ENCODE results near the gene SH2D1B. TPM values are rescaled to one million over a fixed set of nuclear protein-coding genes. Genes with fewer than 3 reads are reported as not detected.
A peak's percentile ranks its signal among the peaks of the same experiment; 100 is the strongest.
"Not testable (repeated sequence)": the region's sequence is repeated elsewhere in the genome, so short reads cannot be mapped to it uniquely, and the experiment has no call there.

Gene SH2D1B
- total RNA-seq, 8 experiments from 2014 or later, result 0.05 to 1.00 (median 0.21) TPM; not detected in 1

DNA sequence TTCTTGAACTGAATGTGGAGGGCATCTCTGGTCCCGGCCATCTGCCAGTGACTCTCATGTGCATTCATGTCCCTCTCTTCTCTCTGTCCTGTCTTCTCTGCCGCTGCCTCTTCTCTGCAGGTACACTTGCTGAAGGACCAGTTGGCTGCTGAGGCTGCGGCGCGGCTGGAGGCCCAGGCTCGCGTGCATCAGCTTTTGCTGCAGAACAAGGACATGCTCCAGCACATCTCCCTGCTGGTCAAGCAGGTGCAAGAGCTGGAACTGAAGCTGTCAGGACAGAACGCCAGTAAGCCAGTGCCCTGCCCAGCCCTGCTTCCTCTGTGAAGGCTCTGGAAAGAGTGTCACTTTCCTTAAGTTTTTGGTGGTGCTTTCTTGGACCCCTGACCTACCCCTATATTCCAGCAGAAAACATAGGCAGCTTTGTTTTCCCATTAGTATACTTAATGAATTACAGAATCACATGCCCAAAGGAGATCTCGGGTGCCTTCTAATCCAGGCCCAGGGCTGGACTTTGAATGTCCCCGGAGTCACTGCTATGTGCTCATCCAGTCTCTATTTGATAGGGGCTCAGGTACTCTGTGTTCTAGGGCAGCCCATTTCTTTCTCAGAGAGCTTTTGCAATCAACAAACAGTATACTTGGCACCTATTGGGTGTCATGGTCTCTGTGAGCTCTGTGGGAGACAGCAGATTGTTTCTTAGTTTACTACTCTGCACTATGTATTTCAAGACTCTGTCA is 46.5 kb downstream of the SH2D1B start:
- Histone ChIP-seq H3K4me3 (no peak overlapping the region), H3K27ac (no peak overlapping the region), H3K4me1 (replicated peaks in 1 of 2) (no peaks in the 10 kb centered on the region)
- ATAC-seq (replicated peaks in 6 of 8), result no peak
- in situ Hi-C loops (cut with MboI; ENCODE audit: low pct_unique_long_range_greater_than_20kb in 2 of 9, low sequenced_read_pairs in 9 of 9, unreplicated experiment in 9 of 9), result no loop called here
- WGBS, 10 experiments, result 83 to 100% (median 92%) methylated on average over 1 to 8 of the region's 10 CpGs; no CpG with 5 or more reads in 3 of the 10 experiments

- Histone ChIP-seq H3K4me1 (replicated peaks in 1 of 2) (no peaks in the 10 kb centered on the region), H3K27ac (no peak overlapping the region), H3K4me3 (no peak overlapping the region)
- in situ Hi-C loops (cut with MboI; ENCODE audit: low pct_unique_long_range_greater_than_20kb in 2 of 9, low sequenced_read_pairs in 9 of 9, unreplicated experiment in 9 of 9), result no loop called here
- WGBS, 10 experiments, result 83 to 100% (median 100%) methylated on average over 1 of the region's 1 CpG; no CpG with 5 or more reads in 6 of the 10 experiments
- ATAC-seq (replicated peaks in 6 of 8), result no peak
Measured at GRCh38 chr1:162364498-162364897, 47.4 kb downstream of the SH2D1B start.

DNA sequence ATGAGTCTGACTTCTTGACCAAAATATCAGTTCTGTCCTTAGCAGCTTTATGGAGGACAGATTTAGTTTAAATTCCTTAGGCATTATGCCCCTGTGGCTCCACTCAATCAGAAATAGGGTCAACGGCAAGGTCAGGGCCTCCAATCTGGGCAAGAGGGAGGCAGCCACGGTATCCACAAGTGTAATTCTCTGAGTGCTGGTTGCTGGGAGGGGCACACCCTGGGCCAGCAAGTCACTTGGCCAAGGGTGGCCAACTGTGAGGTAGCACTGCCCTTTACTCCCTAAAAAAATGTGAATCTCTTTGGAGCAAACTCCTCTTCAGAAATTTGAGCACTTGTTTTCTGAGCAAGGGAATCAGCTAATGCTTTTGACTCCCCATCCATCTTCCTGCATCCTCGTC is 48.1 kb downstream of the SH2D1B start:
- 0 to 100% (median 71%) methylated on average over 1 to 3 of the region's 3 CpGs; no CpG with 5 or more reads in 2 of the 10 experiments for WGBS, 10 experiments
- in situ Hi-C loops (cut with MboI; ENCODE audit: low pct_unique_long_range_greater_than_20kb in 2 of 9, low sequenced_read_pairs in 9 of 9, unreplicated experiment in 9 of 9), result no loop called here
- H3K27ac ChIP-seq, result no peak overlapping the region
- no peaks in the 10 kb centered on the region for H3K4me1 ChIP-seq (replicated peaks in 1 of 2)
- H3K4me3 ChIP-seq, result no peak overlapping the region
- ATAC-seq (replicated peaks in 6 of 8), result no peak

GRCh38 chr1:162361349-162361748 is 50.6 kb downstream of the SH2D1B start:
- Histone ChIP-seq H3K4me3 (no peak overlapping the region), H3K4me1 (replicated peaks in 1 of 2) (peaks cover 0 to 6% of the 10 kb centered on the region in 2 donors), H3K27ac (no peak overlapping the region)
- WGBS, 10 experiments, result 20 to 95% (median 85%) methylated on average over 1 to 5 of the region's 5 CpGs; no CpG with 5 or more reads in 2 of the 10 experiments
- ATAC-seq (replicated peaks in 6 of 8), result no peak
- in situ Hi-C loops (cut with MboI; ENCODE audit: low pct_unique_long_range_greater_than_20kb in 2 of 9, low sequenced_read_pairs in 9 of 9, unreplicated experiment in 9 of 9), result no loop called here

GRCh38 chr1:162360874-162361260 is 51.1 kb downstream of the SH2D1B start:
- in situ Hi-C loops (cut with MboI; ENCODE audit: low pct_unique_long_range_greater_than_20kb in 2 of 9, low sequenced_read_pairs in 9 of 9, unreplicated experiment in 9 of 9), result no loop called here
- peaks cover 0 to 6% of the 10 kb centered on the region in 2 donors for H3K4me1 ChIP-seq (replicated peaks in 1 of 2)
- 54 to 100% (median 93%) methylated on average over 1 to 4 of the region's 4 CpGs; no CpG with 5 or more reads in 4 of the 10 experiments for WGBS, 10 experiments
- H3K27ac ChIP-seq, result no peak overlapping the region
- H3K4me3 ChIP-seq, result no peak overlapping the region
- no peak for ATAC-seq (replicated peaks in 6 of 8)

DNA sequence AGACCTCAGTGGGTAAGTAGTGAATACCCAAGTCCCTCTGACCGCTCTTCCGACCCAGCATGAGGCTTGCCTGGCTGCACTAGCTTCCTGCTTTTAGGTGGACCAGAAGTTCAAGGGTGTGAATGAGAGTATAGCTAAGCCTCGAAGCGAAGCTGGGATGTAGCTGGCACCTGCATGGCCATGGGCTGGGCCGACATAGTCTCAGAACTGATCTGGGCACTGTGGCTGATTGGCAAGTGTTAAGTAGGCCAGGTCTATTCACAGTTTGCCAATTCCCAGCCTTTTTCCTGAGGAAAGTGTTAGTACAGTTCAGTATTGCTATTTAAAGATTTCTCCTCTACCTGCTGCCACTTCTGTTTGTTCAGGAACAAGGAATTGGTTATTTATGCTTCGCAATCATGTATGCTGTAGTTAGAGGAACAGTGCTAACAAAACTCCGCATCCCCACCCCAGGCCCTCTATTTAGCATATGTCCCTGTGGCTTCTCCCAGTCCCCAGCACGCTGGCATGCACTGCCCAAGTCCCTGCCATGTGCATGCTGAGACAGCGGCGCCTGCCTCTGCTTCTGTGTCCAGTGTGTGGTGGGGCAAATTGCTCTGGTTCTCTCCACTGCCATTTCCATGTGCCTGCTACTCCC is 51.6 kb downstream of the SH2D1B start:
- ATAC-seq (replicated peaks in 6 of 8), result no peak
- Histone ChIP-seq H3K27ac (no peak overlapping the region), H3K4me1 (replicated peaks in 1 of 2) (peaks cover 0 to 6% of the 10 kb centered on the region in 2 donors), H3K4me3 (no peak overlapping the region)
- WGBS, 10 experiments, result 33 to 100% (median 94%) methylated on average over 1 to 10 of the region's 10 CpGs; no CpG with 5 or more reads in 1 of the 10 experiments
- in situ Hi-C loops (cut with MboI; ENCODE audit: low pct_unique_long_range_greater_than_20kb in 2 of 9, low sequenced_read_pairs in 9 of 9, unreplicated experiment in 9 of 9), result no loop called here

DNA sequence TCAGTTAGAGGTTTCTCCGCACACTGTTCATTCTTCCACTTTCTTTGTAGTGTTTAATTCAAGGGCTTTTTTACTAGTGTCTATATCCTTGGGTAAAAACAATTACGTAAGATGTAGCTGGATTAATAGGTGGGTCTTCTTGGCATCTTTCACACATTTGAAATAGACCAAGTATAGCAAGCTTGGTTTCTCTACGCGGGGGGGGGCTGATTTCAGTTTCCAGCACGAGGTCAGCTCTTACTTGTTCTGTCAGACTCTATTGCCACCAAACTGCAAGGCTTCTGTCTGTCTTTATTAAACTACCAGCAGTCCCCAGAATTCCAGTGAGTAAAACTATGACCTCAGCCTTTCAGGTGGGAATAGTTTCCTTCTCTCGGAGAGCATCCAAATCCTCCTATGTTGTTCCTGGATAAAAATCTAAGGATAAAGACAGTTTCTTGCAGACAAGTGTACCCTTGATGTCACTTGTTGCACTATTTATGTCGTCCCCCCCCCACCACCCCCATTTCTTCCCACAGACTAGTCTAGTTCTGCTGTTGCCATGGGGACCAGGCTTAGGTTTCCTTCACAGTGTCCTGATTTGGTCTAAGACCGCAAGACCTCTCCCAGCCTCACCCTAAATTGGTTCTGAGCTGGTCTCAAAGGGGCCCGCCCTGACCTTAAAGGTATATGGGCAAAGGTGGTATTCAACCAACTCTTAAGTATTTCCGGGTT is 52.3 kb downstream of the SH2D1B start:
- Histone ChIP-seq H3K4me3 (no peak overlapping the region), H3K4me1 (replicated peaks in 1 of 2) (peaks cover 0 to 6% of the 10 kb centered on the region in 2 donors), H3K27ac (no peak overlapping the region)
- WGBS, 10 experiments, result 50 to 100% (median 89%) methylated on average over 1 to 8 of the region's 10 CpGs; no CpG with 5 or more reads in 2 of the 10 experiments
- no peak for ATAC-seq (replicated peaks in 6 of 8)
- in situ Hi-C loops (cut with MboI; ENCODE audit: low pct_unique_long_range_greater_than_20kb in 2 of 9, low sequenced_read_pairs in 9 of 9, unreplicated experiment in 9 of 9), result no loop called here

DNA sequence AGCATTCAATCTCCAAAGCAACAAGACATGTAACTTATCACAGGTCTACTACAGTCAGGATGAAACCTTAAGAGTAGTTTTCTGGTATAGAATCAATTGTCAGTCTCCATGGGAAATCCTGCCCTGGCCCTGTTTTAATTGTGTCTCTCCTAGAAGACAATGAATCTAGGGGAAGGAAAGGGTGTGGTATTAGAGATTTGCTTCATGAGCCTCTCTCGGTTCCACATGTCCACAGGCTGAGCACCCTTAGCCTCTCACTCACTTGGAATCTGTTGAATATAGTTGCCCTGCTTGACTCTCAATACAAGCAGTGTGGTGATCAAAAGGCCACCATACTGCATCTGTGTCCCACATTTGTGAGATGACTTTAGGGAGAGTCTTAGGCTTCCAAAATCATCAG is 53.0 kb downstream of the SH2D1B start:
- Histone ChIP-seq H3K4me1 (replicated peaks in 1 of 2) (peaks cover 0 to 6% of the 10 kb centered on the region in 2 donors), H3K27ac (no peak overlapping the region), H3K4me3 (no peak overlapping the region)
- in situ Hi-C loops (cut with MboI; ENCODE audit: low pct_unique_long_range_greater_than_20kb in 2 of 9, low sequenced_read_pairs in 9 of 9, unreplicated experiment in 9 of 9), result no loop called here
- 0 to 100% (median 80%) methylated on average over 1 of the region's 1 CpG; no CpG with 5 or more reads in 3 of the 10 experiments for WGBS, 10 experiments
- no peak for ATAC-seq (replicated peaks in 6 of 8)

GRCh38 chr1:162357681-162358266 is 54.2 kb downstream of the SH2D1B start:
- Histone ChIP-seq H3K4me1 (replicated peaks in 1 of 2) (peaks cover 0 to 6% of the 10 kb centered on the region in 2 donors), H3K4me3 (no peak overlapping the region), H3K27ac (no peak overlapping the region)
- in situ Hi-C loops (cut with MboI; ENCODE audit: low pct_unique_long_range_greater_than_20kb in 2 of 9, low sequenced_read_pairs in 9 of 9, unreplicated experiment in 9 of 9), result no loop called here
- 0 to 100% (median 60%) methylated on average over 1 to 4 of the region's 5 CpGs; no CpG with 5 or more reads in 1 of the 10 experiments for WGBS, 10 experiments
- peak in 4 of 8 experiments; percentile 33 to 73 (median 55) for ATAC-seq (replicated peaks in 6 of 8)

DNA sequence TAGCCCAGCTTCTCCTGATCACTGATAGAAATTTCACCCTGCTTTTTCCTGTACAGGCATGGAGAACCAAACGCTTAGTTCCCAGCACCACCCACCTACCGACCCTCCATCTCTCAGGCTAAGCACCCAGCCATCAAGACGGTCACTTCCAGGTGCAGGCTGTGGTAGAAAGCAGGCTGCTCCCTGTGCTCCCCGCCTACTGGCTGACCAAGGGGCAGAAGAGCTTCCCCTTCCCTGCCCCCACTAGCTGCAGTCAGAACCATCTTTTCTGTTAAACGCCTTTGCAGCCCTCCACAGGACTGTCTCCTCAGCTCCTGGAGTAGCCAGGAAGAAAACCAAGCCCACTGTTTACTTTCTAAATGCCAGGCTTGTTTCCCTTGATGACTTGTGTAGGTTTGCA is 58.2 kb downstream of the SH2D1B start:
- H3K27ac ChIP-seq, result no peak overlapping the region
- WGBS, 10 experiments, result 52 to 83% (median 80%) methylated on average over 1 to 4 of the region's 5 CpGs; no CpG with 5 or more reads in 5 of the 10 experiments
- H3K4me3 ChIP-seq, result no peak overlapping the region
- in situ Hi-C loops (cut with MboI; ENCODE audit: low pct_unique_long_range_greater_than_20kb in 2 of 9, low sequenced_read_pairs in 9 of 9, unreplicated experiment in 9 of 9), result no loop called here
- ATAC-seq (replicated peaks in 6 of 8), result peak in 1 of 8 experiments; percentile 53
- H3K4me1 ChIP-seq (replicated peaks in 1 of 2), result peaks cover 0 to 13% of the 10 kb centered on the region in 2 donors

DNA sequence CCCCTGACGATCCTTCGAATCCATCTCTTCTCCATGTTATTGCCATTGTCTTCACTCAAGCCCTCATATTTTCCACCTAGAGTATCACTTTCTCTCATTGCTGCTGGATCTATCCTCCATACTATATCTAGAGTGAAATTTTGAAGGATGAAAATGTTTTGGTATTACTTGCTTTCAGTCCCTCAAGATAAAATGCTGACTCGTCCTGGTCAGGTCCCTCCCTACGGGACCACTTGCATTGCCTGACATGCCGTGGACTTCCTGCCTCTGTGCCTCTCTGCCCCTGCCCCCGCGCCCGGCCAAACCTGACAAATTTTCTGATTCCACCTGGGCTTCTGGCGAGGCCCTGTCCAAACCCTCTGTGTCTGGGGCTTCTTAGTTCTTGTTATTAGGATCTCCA is 58.9 kb downstream of the SH2D1B start:
- Histone ChIP-seq H3K4me3 (no peak overlapping the region), H3K4me1 (replicated peaks in 1 of 2) (peaks cover 0 to 8% of the 10 kb centered on the region in 2 donors), H3K27ac (no peak overlapping the region)
- in situ Hi-C loops (cut with MboI; ENCODE audit: low pct_unique_long_range_greater_than_20kb in 2 of 9, low sequenced_read_pairs in 9 of 9, unreplicated experiment in 9 of 9), result no loop called here
- ATAC-seq (replicated peaks in 6 of 8), result no peak
- 57 to 94% (median 87%) methylated on average over 5 to 9 of the region's 9 CpGs; no CpG with 5 or more reads in 3 of the 10 experiments for WGBS, 10 experiments

DNA sequence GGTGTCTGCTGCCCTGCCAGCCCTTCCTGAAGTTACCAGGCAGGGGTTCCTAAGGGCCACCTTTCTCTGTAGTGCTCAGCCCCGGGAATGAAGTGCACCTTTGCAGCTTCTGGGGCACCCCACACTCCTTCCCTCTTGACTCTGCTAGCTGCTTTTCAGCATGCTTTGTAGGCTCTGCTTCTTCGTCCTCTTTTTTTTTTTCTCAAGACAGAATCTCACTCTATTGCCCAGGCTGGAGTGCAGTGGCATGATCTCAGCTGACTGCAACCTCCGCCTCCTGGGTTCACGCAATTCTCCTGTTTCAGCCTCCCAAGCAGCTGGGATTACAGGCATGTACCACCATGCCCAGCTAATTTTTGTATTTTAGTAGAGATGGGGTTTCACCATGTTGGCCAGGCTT is 60.1 kb downstream of the SH2D1B start:
- H3K4me3 ChIP-seq; H3K27ac ChIP-seq; in situ Hi-C loops (cut with MboI; ENCODE audit: low pct_unique_long_range_greater_than_20kb in 2 of 9, low sequenced_read_pairs in 9 of 9, unreplicated experiment in 9 of 9); H3K4me1 ChIP-seq (replicated peaks in 1 of 2); ATAC-seq (replicated peaks in 6 of 8): not testable (repeated sequence)
- 50 to 100% (median 84%) methylated on average over 1 to 3 of the region's 4 CpGs; no CpG with 5 or more reads in 3 of the 10 experiments for WGBS, 10 experiments

All from motor neuron (in vitro differentiated cells).